Caco-2 (cell line): ENCODE results near the gene B4GALNT2. TPM values are rescaled to one million over a fixed set of nuclear protein-coding genes. Genes with fewer than 3 reads are reported as not detected.

ENCODE experiments used
- BruUV-seq: library from RNA; stranded (reverse); fragments of 400-500 nt; replicated peaks from 2 replicates; lab custom pipeline; 2021; lab: Mats Ljungman, UMichigan
- CTCF ChIA-PET: fragments of 300-600 bp; sonication (Branson Sonifier 250); formaldehyde crosslinking; loops from one replicate; lab custom pipeline; 2022; ENCODE audit warnings: antibody characterized with exemption; lab: Charles Lee
- POLR2A ChIA-PET: fragments of 300-600 bp; sonication (Branson Sonifier 250); formaldehyde crosslinking; loops from one replicate; lab custom pipeline; 2022; ENCODE audit warnings: antibody characterized with exemption; lab: Charles Lee
- DNase-seq, 2 experiments: peaks; one replicate each; pipeline versions ENCODE4 v3.0.0 to v3.0.0-alpha.2; 2020 to 2022
- H3K27me3 ChIP-seq: replicated peaks from 2 replicates; pipeline ENCODE4 v1.6.0; 2011; ENCODE audit warnings: low read length; ENCODE audit not compliant: control insufficient read depth, insufficient read depth
- H3K36me3 ChIP-seq: 2 replicates; pipeline ENCODE4 v1.5.1; 2011; ENCODE audit warnings: low read length; ENCODE audit not compliant: control insufficient read depth, insufficient read depth
- H3K4me1 ChIP-seq: fragments of 250-450 bp; sonication (Bioruptor Pico); 2 replicates; pipeline ENCODE4 v1.5.1; 2020; ENCODE audit warnings: mild to moderate bottlenecking
- H3K4me3 ChIP-seq: 2 replicates; pipeline ENCODE4 v1.5.1; 2011; ENCODE audit warnings: low read depth, mild to moderate bottlenecking, control low read depth, low read length
- H3K9me3 ChIP-seq: fragments of 250-450 bp; sonication (Bioruptor Pico); 2 replicates; pipeline ENCODE4 v1.5.1; 2020; ENCODE audit warnings: mild to moderate bottlenecking, moderate library complexity
- H3K27ac Mint-ChIP-seq: one replicate; pipeline ENCODE4 v1.8.0; 2022; ENCODE audit warnings: mixed read lengths; ENCODE audit not compliant: unreplicated experiment
- H3K27me3 Mint-ChIP-seq: one replicate; pipeline ENCODE4 v1.8.0; 2022; ENCODE audit warnings: mixed read lengths; ENCODE audit not compliant: insufficient read depth, unreplicated experiment
- H3K36me3 Mint-ChIP-seq: one replicate; pipeline ENCODE4 v1.8.0; 2022; ENCODE audit warnings: mild to moderate bottlenecking, mixed read lengths; ENCODE audit not compliant: insufficient read depth, unreplicated experiment
- H3K4me1 Mint-ChIP-seq: one replicate; pipeline ENCODE4 v1.8.0; 2022; ENCODE audit warnings: low read depth, mixed read lengths; ENCODE audit not compliant: unreplicated experiment
- H3K4me3 Mint-ChIP-seq: one replicate; pipeline ENCODE4 v1.8.0; 2022; ENCODE audit warnings: mild to moderate bottlenecking, moderate library complexity, mixed read lengths; ENCODE audit not compliant: unreplicated experiment
- H3K9me3 Mint-ChIP-seq: one replicate; pipeline ENCODE4 v1.8.0; 2022; ENCODE audit warnings: mixed read lengths; ENCODE audit not compliant: unreplicated experiment
- CTCF ChIP-seq, 2 experiments: fragments of 200-600 bp in 1 of 2; IDR thresholded peaks; 1 replicate in 1 of 2; 2 replicates in 1 of 2; pipeline versions ENCODE4 v1.5.1 to v1.8.0; 2011 to 2022; ENCODE audit warnings: antibody characterized with exemption in 1 of 2, control low read depth in 1 of 2, inconsistent platforms in 1 of 2, low read depth in 1 of 2, low read length in 1 of 2, mild to moderate bottlenecking in 1 of 2, moderate library complexity in 1 of 2; ENCODE audit not compliant: insufficient read depth in 1 of 2, severe bottlenecking in 1 of 2, unreplicated experiment in 1 of 2
- intact Hi-C: fragments of 100-400 bp; cut with micrococcal nuclease; formaldehyde crosslinking; loops from one replicate; pipeline ENCODE4 v1.10.0; 2022; ENCODE audit not compliant: unreplicated experiment
- total RNA-seq: library from RNA; stranded (reverse); gene quantifications from 2 replicates; pipeline ENCODE4 v1.2.3, GENCODE V29; 2022

Gene B4GALNT2
- total RNA-seq, 1 experiment from 2014 or later: 1.3 TPM

DNA sequence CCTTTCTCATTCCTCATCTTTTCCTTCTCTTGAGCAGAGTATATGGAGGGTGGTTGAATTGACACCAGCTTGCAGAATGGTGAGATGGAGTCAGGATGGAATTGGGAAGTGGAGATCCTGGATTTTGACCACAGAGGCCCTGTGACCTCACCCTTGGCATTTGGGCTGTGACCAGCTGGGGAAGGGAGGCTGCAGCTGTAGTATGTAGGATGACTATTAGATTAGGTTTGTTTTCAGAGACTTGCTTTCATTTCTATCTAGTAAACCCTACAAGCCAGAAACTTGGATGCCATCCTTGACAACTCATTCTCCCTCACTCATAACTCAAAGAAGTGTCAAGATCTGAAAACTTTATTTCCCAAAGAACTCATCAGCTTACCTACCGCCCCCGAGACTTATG lies 71.9 kb downstream of the B4GALNT2 start:
- Histone ChIP-seq H3K4me1 (no peaks in the 10 kb centered on the region), H3K27me3 (no peaks in the 10 kb centered on the region; the same call in 1 of the 2 replicates), H3K9me3 (no peaks in the 10 kb centered on the region), H3K36me3 (no peaks in the 10 kb centered on the region), H3K4me3 (no peak overlapping the region)
- no peak for DNase-seq
- no peaks in the 10 kb centered on the region for H3K9me3 Mint-ChIP-seq
- POLR2A ChIA-PET: no interaction called here
- BruUV-seq: no TSS peak
- H3K27me3 Mint-ChIP-seq: peaks cover 7% of the 10 kb centered on the region
- intact Hi-C loops: no loop called here
- no peak overlapping the region for H3K4me3 Mint-ChIP-seq
- no peak overlapping the region for H3K27ac Mint-ChIP-seq
- CTCF ChIA-PET: interaction anchor here (0.5 to 1.6 kb wide), 2 partner anchors 13 to 20 kb away, joined by 3 to 4 read pairs; no protein-coding TSS in a partner anchor
- TF ChIP-seq CTCF (IDR thresholded peaks at IDR 0.05; ENCODE audit: insufficient read depth in 1 of 2, low read depth in 1 of 2, low read length in 1 of 2, severe bottlenecking in 1 of 2, unreplicated experiment in 1 of 2): no peak
- no peaks in the 10 kb centered on the region for H3K4me1 Mint-ChIP-seq
- H3K36me3 Mint-ChIP-seq: no peaks in the 10 kb centered on the region

- Histone ChIP-seq H3K36me3 (no peaks in the 10 kb centered on the region), H3K27me3 (no peaks in the 10 kb centered on the region), H3K4me3 (no peak overlapping the region), H3K4me1 (no peaks in the 10 kb centered on the region), H3K9me3 (no peaks in the 10 kb centered on the region)
- H3K27me3 Mint-ChIP-seq: peaks cover 10% of the 10 kb centered on the region
- H3K36me3 Mint-ChIP-seq: no peaks in the 10 kb centered on the region
- no peaks in the 10 kb centered on the region for H3K9me3 Mint-ChIP-seq
- CTCF ChIA-PET: interaction anchor here (0.6 to 1.2 kb wide), 2 partner anchors 15 to 18 kb away, joined by 3 to 4 read pairs; no protein-coding TSS in a partner anchor
- DNase-seq: no peak
- no peak overlapping the region for H3K27ac Mint-ChIP-seq
- no peak for TF ChIP-seq CTCF (IDR thresholded peaks at IDR 0.05; ENCODE audit: insufficient read depth in 1 of 2, low read depth in 1 of 2, low read length in 1 of 2, severe bottlenecking in 1 of 2, unreplicated experiment in 1 of 2)
- intact Hi-C loops: no loop called here
- no peak overlapping the region for H3K4me3 Mint-ChIP-seq
- POLR2A ChIA-PET: no interaction called here
- no peaks in the 10 kb centered on the region for H3K4me1 Mint-ChIP-seq
- BruUV-seq: no TSS peak
Measured at GRCh38 chr17:49209061-49209571, 76.5 kb downstream of the B4GALNT2 start.

- Histone ChIP-seq H3K27me3 (no peaks in the 10 kb centered on the region), H3K36me3 (no peaks in the 10 kb centered on the region), H3K9me3 (no peaks in the 10 kb centered on the region), H3K4me3 (no peak within 1 kb of the TSS), H3K4me1 (no peaks in the 10 kb centered on the region)
- intact Hi-C loops: no loop called here
- Mint-ChIP-seq H3K4me1 (no peaks in the 10 kb centered on the region), H3K36me3 (no peaks in the 10 kb centered on the region), H3K27ac (no peak within 1 kb of the TSS), H3K27me3 (peaks cover 7% of the 10 kb centered on the region), H3K9me3 (no peaks in the 10 kb centered on the region), H3K4me3 (no peak within 1 kb of the TSS)
- no TSS peak for BruUV-seq
- peak in 1 of 2 experiments; percentile 44 for DNase-seq
- no peak for TF ChIP-seq CTCF (IDR thresholded peaks at IDR 0.05; ENCODE audit: insufficient read depth in 1 of 2, low read depth in 1 of 2, low read length in 1 of 2, severe bottlenecking in 1 of 2, unreplicated experiment in 1 of 2)
- ChIA-PET CTCF (interaction anchor here (0.7 kb wide), 1 partner anchor 175 kb away, joined by 5 read pairs; no protein-coding TSS in a partner anchor), POLR2A (no interaction called here)
Measured at GRCh38 chr17:49210158-49211029, 77.8 kb downstream of the B4GALNT2 start, which contains the start of the genes ABI3 and GNGT2. Gene ABI3 (plus strand): TSS chr17:49210707. CDS start chr17:49210725, 18 bp downstream. Gene GNGT2 (minus strand): TSS chr17:49210574. CDS start chr17:49207422, 3,152 bp downstream.
